Occipital lobe (tissue), 2 donors: ENCODE measurements around the gene ZNF22. TPM values are rescaled to one million over a fixed set of nuclear protein-coding genes. Genes with fewer than 3 reads are reported as not detected.
A peak's percentile ranks its signal among the peaks of the same experiment; 100 is the strongest.

Experiments
- DNase-seq: peaks from one replicate; lab custom pipeline; 2025; lab: John Stamatoyannopoulos, UW
- total RNA-seq: library from RNA; depleted of rRNA; stranded (reverse); fragments of >200 nt; gene quantifications from one replicate; pipeline ENCODE4 v1.2.3, GENCODE V29; 2014

Gene ZNF22
- total RNA-seq, 1 donor from 2014 or later, result 48.8 TPM

- no peak for DNase-seq
Observed at GRCh38 chr10:44989597-44990301, 11.0 kb upstream of the ZNF22 start.

- DNase-seq, result no peak
Observed at GRCh38 chr10:44990302-44990655, 10.4 kb upstream of the ZNF22 start.

DNA sequence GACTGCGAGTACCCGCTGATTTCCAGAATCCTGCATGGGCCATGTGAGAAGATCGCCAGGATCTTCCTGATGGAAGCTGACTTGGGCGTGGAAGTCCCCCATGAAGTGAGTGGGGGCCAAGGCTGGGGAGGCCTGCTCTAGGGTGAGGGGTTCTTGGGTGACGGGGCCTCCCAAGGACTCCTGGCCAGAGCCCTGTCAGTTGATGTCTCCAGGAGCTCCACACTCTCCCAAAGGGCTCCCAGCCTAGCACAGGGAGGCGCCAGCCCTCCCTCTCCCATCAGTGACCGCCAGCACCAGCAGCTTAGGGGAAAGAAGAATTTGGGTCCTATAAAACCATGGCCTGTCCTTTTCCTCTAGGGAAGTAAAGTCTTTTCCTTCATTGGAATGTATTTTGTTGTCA, 9.8 kb upstream of the ZNF22 start:
- DNase-seq, result no peak

- no peak for DNase-seq
Observed at GRCh38 chr10:44991571-44991970, 9.2 kb upstream of the ZNF22 start.

DNA sequence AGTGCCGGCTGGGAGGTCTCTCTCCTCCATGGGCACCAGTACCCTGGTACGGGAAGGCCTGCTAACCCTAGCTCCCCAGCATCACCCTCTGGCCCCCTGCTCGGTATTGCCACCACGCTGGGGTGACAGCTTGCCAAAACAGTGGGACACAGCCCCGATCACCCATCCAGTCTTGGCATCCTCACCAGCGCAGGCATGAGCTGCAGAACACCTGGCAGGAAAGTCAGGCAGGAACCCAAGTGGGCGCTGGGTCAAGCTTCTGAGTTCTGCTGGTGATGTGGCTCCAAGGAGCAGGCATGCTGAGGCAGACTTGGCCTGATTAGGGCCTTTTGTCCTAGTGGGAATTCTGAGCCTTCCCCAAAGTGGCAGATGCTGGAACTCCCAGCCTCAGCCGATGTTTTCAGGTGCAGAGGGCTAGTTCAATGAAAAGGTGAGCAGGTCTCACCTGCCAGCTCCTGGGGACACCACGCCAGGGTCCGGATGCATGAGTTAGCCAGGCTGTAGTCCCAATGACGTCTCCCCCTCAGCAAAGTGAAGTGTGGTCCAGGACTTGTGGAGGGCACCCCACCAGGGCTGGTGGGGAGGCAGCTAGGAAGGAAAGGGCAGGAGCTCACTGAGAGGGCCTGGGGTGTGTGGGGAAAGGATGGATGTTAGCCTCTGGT, 8.5 kb upstream of the ZNF22 start:
- DNase-seq, result no peak

DNA sequence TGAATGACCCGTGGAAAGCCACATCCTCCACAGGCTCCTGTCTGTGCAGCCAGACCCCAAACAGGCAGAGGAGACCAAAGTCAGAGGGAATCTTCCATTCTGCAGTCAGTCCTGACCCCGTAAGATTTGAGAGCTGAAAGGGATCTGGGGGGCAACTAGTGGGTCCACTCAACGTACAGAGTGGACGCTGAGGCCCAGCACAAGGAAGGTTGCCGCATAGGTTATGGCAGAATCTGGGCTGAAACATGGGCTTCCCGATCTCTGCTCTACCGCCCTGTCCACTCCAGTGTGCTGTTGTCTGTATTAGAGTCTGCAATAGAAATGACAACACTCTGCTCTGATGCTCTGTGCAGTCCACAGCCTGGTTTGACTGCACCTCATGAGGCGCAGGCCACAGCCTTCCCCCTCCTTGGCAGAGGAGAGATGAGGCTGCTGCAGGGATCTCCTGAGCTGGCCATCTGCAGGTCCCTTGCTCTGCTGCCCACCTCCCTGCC, 7.9 kb upstream of the ZNF22 start:
- DNase-seq, result no peak

GRCh38 chr10:44993226-44993921, 7.3 kb upstream of the ZNF22 start:
- no peak for DNase-seq

- no peak for DNase-seq
Observed at GRCh38 chr10:44993922-44994751, 6.6 kb upstream of the ZNF22 start.

DNA sequence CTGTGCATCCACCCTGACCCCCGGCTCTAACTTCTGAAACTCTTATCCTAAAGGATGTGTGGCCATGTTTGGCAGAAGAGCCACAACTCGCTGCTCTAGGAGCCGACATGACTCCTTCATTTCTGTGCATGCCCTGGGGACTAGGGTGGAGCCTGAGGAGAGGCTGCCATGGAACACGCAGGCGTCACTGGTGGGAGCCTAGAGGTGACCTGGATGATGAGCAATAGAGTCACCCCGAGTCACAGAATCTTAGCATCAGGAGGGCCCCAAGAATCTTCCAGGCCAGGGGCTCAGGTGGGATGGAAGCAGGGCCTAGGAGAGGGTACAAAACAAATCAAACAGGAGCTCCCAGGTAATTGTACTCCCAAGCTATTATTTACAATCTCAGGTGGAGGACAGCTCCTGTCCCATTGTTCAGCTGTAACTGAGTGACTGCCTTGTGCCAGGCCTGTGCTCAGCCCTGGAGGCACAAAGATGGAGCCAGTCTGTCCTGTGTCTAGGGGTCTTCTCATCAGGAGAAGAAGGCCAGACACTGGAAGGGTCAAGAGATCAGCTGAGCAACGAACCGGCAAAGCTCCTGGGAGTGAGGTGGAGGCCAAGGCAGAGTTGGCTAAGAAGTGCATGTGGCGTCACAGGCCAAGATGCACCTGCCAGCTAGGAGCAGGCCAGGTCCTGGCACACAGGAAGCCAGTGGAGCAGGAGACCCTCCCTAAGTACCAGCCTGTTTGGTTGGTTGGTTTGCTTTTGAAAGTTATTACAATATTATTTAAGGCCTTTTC, 5.8 kb upstream of the ZNF22 start:
- no peak for DNase-seq

DNA sequence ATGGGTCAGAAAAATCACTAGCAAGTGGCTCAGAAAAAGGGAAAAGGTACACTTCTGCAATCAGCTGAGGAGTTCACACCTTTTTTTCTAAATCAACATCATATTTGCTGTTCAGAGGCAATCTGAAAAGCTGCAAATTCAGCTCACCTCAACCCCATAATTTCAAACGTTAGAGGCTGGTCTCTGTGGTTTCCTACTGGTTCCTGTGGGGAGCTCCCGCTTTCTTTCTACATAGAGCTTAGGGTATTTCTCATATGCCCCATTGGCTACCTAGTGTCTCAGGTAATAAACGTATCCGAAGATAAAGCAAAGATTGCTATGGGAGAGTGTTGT, 5.2 kb upstream of the ZNF22 start:
- no peak for DNase-seq

- peak; percentile 50 for DNase-seq
Observed at GRCh38 chr10:44995914-44996669, 4.6 kb upstream of the ZNF22 start.

- no peak for DNase-seq
Observed at GRCh38 chr10:44997105-44997748, 3.5 kb upstream of the ZNF22 start.

DNA sequence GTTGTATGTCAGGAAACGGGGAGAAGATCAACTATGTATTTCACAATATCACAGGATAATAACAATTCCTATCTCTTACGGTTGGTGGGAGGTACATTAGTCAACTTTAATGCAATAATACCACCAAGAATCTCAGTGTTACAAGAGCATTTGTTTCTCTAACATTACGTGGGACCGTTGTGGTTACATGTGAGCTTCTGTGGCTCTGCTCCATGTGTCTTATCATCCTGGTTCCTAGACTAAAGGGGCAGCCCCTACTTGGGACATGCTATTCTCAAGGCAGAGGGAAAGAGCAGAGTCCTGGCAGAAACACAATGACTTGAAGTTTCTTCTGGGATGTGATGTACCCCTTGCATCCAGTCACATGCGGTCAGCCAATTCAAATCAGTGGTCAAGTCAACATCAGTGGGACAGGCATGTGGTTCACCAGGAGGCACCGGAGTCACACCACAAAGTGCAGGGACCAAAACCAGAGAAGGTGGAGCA, 2.5 kb upstream of the ZNF22 start:
- DNase-seq, result no peak

- DNase-seq, result no peak
Observed at GRCh38 chr10:45000138-45000751, 478 bp upstream of the ZNF22 start.

GRCh38 chr10:45001381-45002148, 842 bp downstream of the ZNF22 start:
- peak; percentile 60 for DNase-seq

GRCh38 chr10:45003432-45004000, 2.8 kb downstream of the ZNF22 start:
- DNase-seq, result no peak

DNA sequence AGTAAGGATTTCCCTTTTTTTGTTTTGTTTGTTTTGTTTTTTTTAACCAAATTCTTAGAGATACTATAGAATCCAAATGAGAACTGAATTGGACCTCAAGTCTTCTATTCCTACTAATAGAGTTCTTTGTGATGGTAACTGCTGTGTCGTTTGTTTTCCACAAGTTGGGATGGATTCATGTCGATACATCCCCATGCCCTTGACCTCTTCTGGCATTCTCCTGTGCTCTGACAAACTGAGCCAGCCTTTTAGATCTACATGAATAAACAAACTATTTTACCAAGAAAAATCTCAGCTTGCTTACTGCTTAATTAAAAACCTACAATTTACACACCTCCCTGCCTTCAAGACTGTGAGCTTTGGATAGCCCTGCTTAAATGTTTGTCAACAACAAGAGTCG, 3.9 kb downstream of the ZNF22 start:
- DNase-seq, result no peak

DNA sequence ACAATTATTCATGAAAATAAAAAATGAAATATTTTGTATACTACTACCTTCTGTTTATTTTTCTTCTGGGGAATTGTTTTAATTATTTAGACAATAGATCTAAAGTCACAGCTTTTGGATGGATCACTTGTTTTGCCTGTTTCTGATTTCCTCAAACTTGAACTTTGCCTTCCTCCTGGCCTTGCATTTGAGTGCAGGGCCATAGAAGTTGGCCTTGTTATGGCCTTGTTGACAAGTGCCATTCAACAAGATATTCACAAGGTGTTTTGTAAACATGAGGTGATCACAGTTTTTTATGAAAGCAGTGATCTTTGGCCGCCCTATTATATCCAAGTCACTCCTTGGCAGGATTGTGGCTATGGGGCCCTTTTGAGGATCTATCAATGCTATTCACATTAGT, 4.6 kb downstream of the ZNF22 start:
- no peak for DNase-seq
